SK-N-SH (cell line): ENCODE data around the gene SCYGR4. TPM values are rescaled to one million over a fixed set of nuclear protein-coding genes. Genes with fewer than 3 reads are reported as not detected.

Source experiments
- CTCF ChIA-PET: fragments of 300-600, 350-600 bp; formaldehyde crosslinking; extraction: SDS; loops from one replicate; lab custom pipeline; 2021; lab: Yijun Ruan, JAX
- POLR2A ChIA-PET: fragments of 350-600 bp; sonication (Branson Sonifier 250); formaldehyde crosslinking; extraction: SDS; loops from one replicate; lab custom pipeline; 2020; ENCODE audit warnings: antibody characterized with exemption, inconsistent platforms; lab: Yijun Ruan, JAX
- DNase-seq: peaks from one replicate; pipeline ENCODE4 v3.0.0; 2012
- H2AFZ ChIP-seq: fragments of 200-600 bp; sonication (generic); 2 replicates; pipeline ENCODE4 v1.8.1; 2016; ENCODE audit warnings: antibody characterized with exemption, mild to moderate bottlenecking, low read depth
- H3F3A ChIP-seq: fragments of 200-600 bp; sonication (generic); replicated peaks from 2 replicates; pipeline ENCODE3; 2016; ENCODE audit warnings: antibody characterized with exemption, mild to moderate bottlenecking; ENCODE audit not compliant: insufficient read depth
- H3K27ac ChIP-seq, 2 experiments: fragments of 200-500 bp in 1 of 2; fragments of 200-600 bp in 1 of 2; sonication (Bioruptor generic) in 1 of 2; sonication (generic), shearing (Covaris generic) in 1 of 2; 2 replicates each; pipeline versions ENCODE4 v1.5.1 to v1.6.1; 2014 to 2016; ENCODE audit warnings: low read depth in 2 of 2, inconsistent platforms in 1 of 2, low read length in 1 of 2, mild to moderate bottlenecking in 1 of 2, mixed read lengths in 1 of 2
- H3K27me3 ChIP-seq: fragments of 200-600 bp; sonication (generic), shearing (Covaris generic); 2 replicates; pipeline ENCODE4 v1.6.1; 2016; ENCODE audit warnings: mixed run types; ENCODE audit not compliant: insufficient read depth
- H3K36me3 ChIP-seq, 2 experiments: fragments of 200-500 bp in 1 of 2; fragments of 200-600 bp in 1 of 2; sonication (Bioruptor generic) in 1 of 2; sonication (generic) in 1 of 2; replicated peaks in 1 of 2; 2 replicates each; pipeline versions ENCODE3 to v1.5.1; 2014 to 2016; ENCODE audit warnings: low read length in 1 of 2, mild to moderate bottlenecking in 1 of 2; ENCODE audit not compliant: insufficient read depth in 2 of 2, control insufficient read depth in 1 of 2
- H3K4me1 ChIP-seq, 2 experiments: fragments of 200-500 bp in 1 of 2; fragments of 200-600 bp in 1 of 2; sonication (Bioruptor generic) in 1 of 2; sonication (generic), shearing (Covaris generic) in 1 of 2; 2 replicates each; pipeline versions ENCODE4 v1.5.1 to v1.6.1; 2014 to 2016; ENCODE audit warnings: low read depth in 1 of 2, low read length in 1 of 2, mixed run types in 1 of 2; ENCODE audit not compliant: insufficient read depth in 2 of 2, control insufficient read depth in 1 of 2
- H3K4me2 ChIP-seq: fragments of 200-600 bp; sonication (generic), shearing (Covaris generic); 2 replicates; pipeline ENCODE4 v1.6.1; 2017; ENCODE audit warnings: mixed run types
- H3K4me3 ChIP-seq, 2 experiments: fragments of 200-500 bp in 1 of 2; fragments of 200-600 bp in 1 of 2; sonication (Bioruptor generic) in 1 of 2; sonication (generic), shearing (Covaris generic) in 1 of 2; 2 replicates each; pipeline versions ENCODE4 v1.5.1 to v1.8.1; 2014 to 2016; ENCODE audit warnings: low read depth in 2 of 2, inconsistent platforms in 1 of 2, low read length in 1 of 2, mild to moderate bottlenecking in 1 of 2, mixed read lengths in 1 of 2, moderate library complexity in 1 of 2
- H3K79me2 ChIP-seq: fragments of 200-600 bp; sonication (generic); 2 replicates; pipeline ENCODE4 v1.8.1; 2017; ENCODE audit warnings: mild to moderate bottlenecking; ENCODE audit not compliant: insufficient read depth
- H3K9ac ChIP-seq: fragments of 200-600 bp; sonication (generic); 2 replicates; pipeline ENCODE4 v1.6.1; 2017; ENCODE audit warnings: mixed run types
- H3K9me2 ChIP-seq: fragments of 200-600 bp; sonication (generic); 2 replicates; pipeline ENCODE4 v1.6.1; 2017; ENCODE audit warnings: mixed run types
- H3K9me3 ChIP-seq: fragments of 200-600 bp; sonication (generic); 2 replicates; pipeline ENCODE4 v1.6.1; 2017; ENCODE audit warnings: mixed run types, mild to moderate bottlenecking, moderate library complexity
- H4K20me1 ChIP-seq: fragments of 200-600 bp; sonication (generic); 2 replicates; pipeline ENCODE4 v1.6.1; 2017; ENCODE audit warnings: mild to moderate bottlenecking, mixed run types; ENCODE audit not compliant: insufficient read depth
- CHD2 ChIP-seq: fragments of 150-350 bp; IDR thresholded peaks from 2 replicates; pipeline ENCODE4 v1.6.1; 2018; ENCODE audit warnings: low read length; ENCODE audit not compliant: partially characterized antibody
- ELF1 ChIP-seq: IDR thresholded peaks from 2 replicates; pipeline ENCODE4 v1.4.0; 2012
- EP300 ChIP-seq, 2 experiments: IDR thresholded peaks; 2 replicates each; pipeline versions ENCODE4 v1.4.0 to v1.6.1; 2012; ENCODE audit warnings: borderline replicate concordance in 1 of 2, low read depth in 1 of 2, low read length in 1 of 2
- FOSL2 ChIP-seq: IDR thresholded peaks from 2 replicates; pipeline ENCODE4 v1.4.0; 2012; ENCODE audit warnings: low read depth, mild to moderate bottlenecking, moderate library complexity, borderline replicate concordance
- FOXM1 ChIP-seq: IDR thresholded peaks from 2 replicates; pipeline ENCODE4 v1.4.0; 2012; ENCODE audit warnings: low read depth, mild to moderate bottlenecking
- GABPA ChIP-seq: IDR thresholded peaks from 2 replicates; pipeline ENCODE4 v1.4.0; 2012; ENCODE audit warnings: low read depth, mild to moderate bottlenecking
- GATA2 ChIP-seq: sonication (generic); formaldehyde crosslinking; IDR thresholded peaks from 2 replicates; pipeline ENCODE4 v1.5.0; 2020; ENCODE audit warnings: mild to moderate bottlenecking, missing genetic modification reagents
- JUND ChIP-seq: IDR thresholded peaks from 2 replicates; pipeline ENCODE4 v1.4.0; 2012
- MAX ChIP-seq: IDR thresholded peaks from 2 replicates; pipeline ENCODE4 v1.4.0; 2012; ENCODE audit warnings: low read depth
- MXI1 ChIP-seq: IDR thresholded peaks from 2 replicates; pipeline ENCODE4 v1.6.1; 2012; ENCODE audit warnings: mild to moderate bottlenecking, low read depth, low read length, improper control_type of control experiment
- NFIC ChIP-seq: IDR thresholded peaks from 2 replicates; pipeline ENCODE4 v1.4.0; 2012; ENCODE audit warnings: borderline replicate concordance
- RCOR1 ChIP-seq: fragments of 150-350 bp; IDR thresholded peaks from 2 replicates; pipeline ENCODE4 v1.6.1; 2017; ENCODE audit warnings: antibody characterized with exemption, low read length
- REST ChIP-seq: IDR thresholded peaks from 2 replicates; pipeline ENCODE4 v1.6.1; 2012; ENCODE audit warnings: mild to moderate bottlenecking, low read depth, low read length, moderate library complexity
- RFX5 ChIP-seq: IDR thresholded peaks from 2 replicates; pipeline ENCODE4 v1.6.1; 2012; ENCODE audit warnings: mild to moderate bottlenecking, improper control_type of control experiment, low read length
- RXRA ChIP-seq: IDR thresholded peaks from 2 replicates; pipeline ENCODE4 v1.4.0; 2012; ENCODE audit warnings: low read depth, mild to moderate bottlenecking, borderline replicate concordance
- SIN3A ChIP-seq: IDR thresholded peaks from 2 replicates; pipeline ENCODE4 v1.6.1; 2012; ENCODE audit warnings: low read depth, mild to moderate bottlenecking, low read length, moderate library complexity, borderline replicate concordance
- TAF1 ChIP-seq: IDR thresholded peaks from 2 replicates; pipeline ENCODE4 v1.6.1; 2012; ENCODE audit warnings: low read depth, mild to moderate bottlenecking, low read length, moderate library complexity, borderline replicate concordance
- YY1 ChIP-seq: IDR thresholded peaks from 2 replicates; pipeline ENCODE4 v1.4.0; 2012; ENCODE audit warnings: low read depth, mild to moderate bottlenecking
- WGBS: methylation state at CpG from one replicate; pipeline ENCODE4 v1.1.6; 2017; ENCODE audit warnings: low lambda C conversion rate; 5-methylcytosine and 5-hydroxymethylcytosine counted together
- polyA plus RNA-seq, 3 experiments: library from polyadenylated mRNA; depleted of rRNA; stranded (reverse); fragments of >200 nt; gene quantifications; 2 replicates each; pipeline ENCODE4 v1.2.3, GENCODE V29; 2012

Gene SCYGR4
- polyA plus RNA-seq, 1 of the 3 experiments (the other 2 are of a cell fraction): not detected

GRCh38 chr2:227615181-227615580 is 2.1 kb upstream of the SCYGR4 start:
- Histone ChIP-seq H3K79me2 (no peaks in the 10 kb centered on the region), H3K9me2 (no peaks in the 10 kb centered on the region), H3F3A (no peaks in the 10 kb centered on the region), H3K4me3 (no peak overlapping the region), H3K4me1 (no peaks in the 10 kb centered on the region; a peak in 1 of 4 replicates), H3K9me3 (no peaks in the 10 kb centered on the region), H2AFZ (no peak overlapping the region), H3K36me3 (no peaks in the 10 kb centered on the region), H3K27ac (no peak overlapping the region), H3K9ac (no peak overlapping the region), H3K4me2 (no peak overlapping the region), H3K27me3 (no peaks in the 10 kb centered on the region), H4K20me1 (no peaks in the 10 kb centered on the region)
- POLR2A ChIA-PET: no interaction called here
- TF ChIP-seq ELF1: no peak
- TF ChIP-seq MAX: no peak
- TF ChIP-seq RCOR1: no peak
- no peak for TF ChIP-seq JUND
- TF ChIP-seq REST: no peak
- TF ChIP-seq MXI1: no peak
- no peak for TF ChIP-seq GATA2 (CRISPR knock-in tag)
- TF ChIP-seq EP300 (IDR thresholded peaks at IDR 0.05; ENCODE audit: borderline replicate concordance in 1 of 2, low read depth in 1 of 2, low read length in 1 of 2): no peak
- no peak for TF ChIP-seq RFX5
- no peak for TF ChIP-seq NFIC
- TF ChIP-seq CHD2: no peak
- 87% methylated on average over 4 of the region's 4 CpGs for WGBS
- CTCF ChIA-PET: interaction anchor here (2.5 kb wide), 1 partner anchor 43 kb away, joined by 7 read pairs; no protein-coding TSS in a partner anchor
- no peak for DNase-seq

GRCh38 chr2:227615906-227616305 is 1.4 kb upstream of the SCYGR4 start:
- TF ChIP-seq GABPA: no peak
- TF ChIP-seq FOSL2: no peak
- no peak for TF ChIP-seq REST
- no peak for TF ChIP-seq RXRA
- no peak for TF ChIP-seq RCOR1
- TF ChIP-seq FOXM1: no peak
- TF ChIP-seq YY1: no peak
- TF ChIP-seq TAF1: no peak
- no peak for TF ChIP-seq SIN3A
- no peak for DNase-seq
- H3K9ac ChIP-seq: no peak overlapping the region
- H3K27me3 ChIP-seq: no peaks in the 10 kb centered on the region
- no peaks in the 10 kb centered on the region for H3K9me2 ChIP-seq
- H3K4me1 ChIP-seq: no peaks in the 10 kb centered on the region; a peak in 1 of 4 replicates
- H3K9me3 ChIP-seq: no peaks in the 10 kb centered on the region
- ChIA-PET POLR2A (no interaction called here), CTCF (no interaction called here)
- H3K4me2 ChIP-seq: no peak overlapping the region
- no peak overlapping the region for H3K27ac ChIP-seq
- no peak overlapping the region for H2AFZ ChIP-seq
- H3K4me3 ChIP-seq: no peak overlapping the region
- no peaks in the 10 kb centered on the region for H3K79me2 ChIP-seq
- no peaks in the 10 kb centered on the region for H3F3A ChIP-seq
- H3K36me3 ChIP-seq: no peaks in the 10 kb centered on the region
- WGBS: 67% methylated on average over 5 of the region's 5 CpGs
- H4K20me1 ChIP-seq: no peaks in the 10 kb centered on the region
